Endodermal cell (in vitro differentiated cells): ENCODE measurements around the gene KIF21B. TPM values are rescaled to one million over a fixed set of nuclear protein-coding genes. Genes with fewer than 3 reads are reported as not detected.

Source experiments
- DNase-seq: peaks from one replicate; pipeline ENCODE4 v3.0.0-alpha.2; 2017
- H3K27ac ChIP-seq: 2 replicates; pipeline ENCODE4 v1.5.1; 2013; ENCODE audit warnings: mild to moderate bottlenecking, low read depth, low read length, moderate library complexity
- H3K27me3 ChIP-seq: 2 replicates; pipeline ENCODE4 v1.6.1; 2013; ENCODE audit warnings: mild to moderate bottlenecking, low read length, moderate library complexity; ENCODE audit not compliant: insufficient read depth, control insufficient read depth, poor library complexity, severe bottlenecking
- H3K36me3 ChIP-seq: 2 replicates; pipeline ENCODE4 v1.7.0; 2013; ENCODE audit warnings: mild to moderate bottlenecking, low read length, moderate library complexity; ENCODE audit not compliant: control insufficient read depth, insufficient read depth
- H3K4me1 ChIP-seq: one replicate; pipeline ENCODE4 v1.7.0; 2013; ENCODE audit warnings: low read length; ENCODE audit not compliant: control insufficient read depth, insufficient read depth
- H3K4me3 ChIP-seq: 2 replicates; pipeline ENCODE4 v1.5.1; 2013; ENCODE audit warnings: mild to moderate bottlenecking, low read length, moderate library complexity
- H3K9ac ChIP-seq: 2 replicates; pipeline ENCODE4 v1.6.1; 2013; ENCODE audit warnings: mild to moderate bottlenecking, low read length, moderate library complexity; ENCODE audit not compliant: poor library complexity, severe bottlenecking; ENCODE audit errors: extremely low read depth
- H3K9me3 ChIP-seq: 2 replicates; pipeline ENCODE4 v1.6.1; 2013; ENCODE audit warnings: mild to moderate bottlenecking, low read length, moderate library complexity; ENCODE audit not compliant: control insufficient read depth
- H3K27ac Mint-ChIP-seq: 2 replicates; pipeline ENCODE4 v1.8.0; 2020; ENCODE audit warnings: mixed read lengths
- H3K27me3 Mint-ChIP-seq: 2 replicates; pipeline ENCODE4 v1.8.0; 2021; ENCODE audit warnings: mild to moderate bottlenecking, mixed read lengths; ENCODE audit not compliant: insufficient read depth
- H3K36me3 Mint-ChIP-seq: 2 replicates; pipeline ENCODE4 v1.8.0; 2020; ENCODE audit warnings: low read depth, mixed read lengths
- H3K4me1 Mint-ChIP-seq: 2 replicates; pipeline ENCODE4 v1.8.0; 2020; ENCODE audit warnings: mixed read lengths
- H3K4me3 Mint-ChIP-seq: 2 replicates; pipeline ENCODE4 v1.8.0; 2020; ENCODE audit warnings: mild to moderate bottlenecking, moderate library complexity, mixed read lengths
- H3K9me3 Mint-ChIP-seq: 2 replicates; pipeline ENCODE4 v1.8.0; 2020; ENCODE audit warnings: mild to moderate bottlenecking, mixed read lengths
- CTCF ChIP-seq: fragments of 200-600 bp; sonication (generic); conservative IDR thresholded peaks from 2 replicates; pipeline ENCODE4 v1.5.0; 2021; ENCODE audit warnings: antibody characterized with exemption, mild to moderate bottlenecking
- WGBS, 2 experiments: methylation state at CpG; one replicate each; pipeline versions ENCODE4 v1.1.5 to v1.1.7; 2013; ENCODE audit warnings: missing lambda C conversion rate in 2 of 2, mixed read lengths in 1 of 2; ENCODE audit not compliant: insufficient coverage in 1 of 2, insufficient read length in 1 of 2; 5-methylcytosine and 5-hydroxymethylcytosine counted together
- total RNA-seq, 2 donors: library from RNA; stranded (reverse); fragmentation: NEBNext Ultra II Directional in 1 of 2; extraction: Animal tissue kit (Norgen Biotek cat#: 25700) in 1 of 2; gene quantifications; 2 replicates in 1 of 2; 3 replicates in 1 of 2; pipeline ENCODE4 v1.2.1, GENCODE V29; 2021

Gene KIF21B
- total RNA-seq, 2 donors from 2014 or later = 8.8 to 14.7 TPM

GRCh38 chr1:201022820-201023516 lies 546 bp downstream of the KIF21B start:
- Mint-ChIP-seq H3K27ac (no peak overlapping the region), H3K27me3 (peaks cover 30% of the 10 kb centered on the region), H3K9me3 (no peaks in the 10 kb centered on the region), H3K36me3 (no peaks in the 10 kb centered on the region), H3K4me3 (peak overlapping the region; percentile 64), H3K4me1 (peaks cover 47% of the 10 kb centered on the region)
- H3K27me3 ChIP-seq = peaks cover 19% of the 10 kb centered on the region
- no peaks in the 10 kb centered on the region for H3K9me3 ChIP-seq
- H3K4me3 ChIP-seq = peak overlapping the region; percentile 74
- H3K36me3 ChIP-seq = no peaks in the 10 kb centered on the region
- peak; percentile 84 for DNase-seq
- peaks cover 13% of the 10 kb centered on the region for H3K4me1 ChIP-seq
- WGBS, 2 experiments = 6 to 8% methylated on average over 20 to 56 of the region's 56 CpGs
- TF ChIP-seq CTCF = peak; percentile 27
- H3K27ac ChIP-seq = peak overlapping the region; percentile 16
- no peak overlapping the region for H3K9ac ChIP-seq

GRCh38 chr1:201022493-201022819 lies 1.1 kb downstream of the KIF21B start:
- DNase-seq = no peak
- Histone ChIP-seq H3K27me3 (peaks cover 24% of the 10 kb centered on the region), H3K27ac (no peak overlapping the region), H3K36me3 (no peaks in the 10 kb centered on the region), H3K4me3 (peak overlapping the region; percentile 74), H3K9me3 (no peaks in the 10 kb centered on the region), H3K9ac (no peak overlapping the region), H3K4me1 (peaks cover 17% of the 10 kb centered on the region)
- Mint-ChIP-seq H3K27ac (no peak overlapping the region), H3K4me1 (peaks cover 48% of the 10 kb centered on the region), H3K36me3 (no peaks in the 10 kb centered on the region), H3K9me3 (no peaks in the 10 kb centered on the region), H3K4me3 (peak overlapping the region; percentile 64), H3K27me3 (peaks cover 30% of the 10 kb centered on the region)
- WGBS, 2 experiments = 70 to 82% methylated on average over 2 of the region's 2 CpGs
- TF ChIP-seq CTCF = no peak

GRCh38 chr1:201021630-201022492 lies 1.7 kb downstream of the KIF21B start:
- H3K4me3 Mint-ChIP-seq = peak overlapping the region; percentile 64
- peaks cover 31% of the 10 kb centered on the region for H3K27me3 Mint-ChIP-seq
- no peaks in the 10 kb centered on the region for H3K9me3 Mint-ChIP-seq
- peak; percentile 70 for DNase-seq
- H3K36me3 Mint-ChIP-seq = no peaks in the 10 kb centered on the region
- no peak overlapping the region for H3K27ac Mint-ChIP-seq
- Histone ChIP-seq H3K27me3 (peaks cover 27% of the 10 kb centered on the region), H3K36me3 (no peaks in the 10 kb centered on the region), H3K4me1 (peaks cover 17% of the 10 kb centered on the region), H3K9me3 (no peaks in the 10 kb centered on the region), H3K9ac (no peak overlapping the region), H3K27ac (no peak overlapping the region), H3K4me3 (peak overlapping the region; percentile 74)
- H3K4me1 Mint-ChIP-seq = peaks cover 50% of the 10 kb centered on the region
- no peak for TF ChIP-seq CTCF
- WGBS, 2 experiments = 68 to 90% methylated on average over 2 to 7 of the region's 7 CpGs
